ENCODE results near the gene ERN1.

ERN1 gene

GRCh38 chr17:64157669-64158180 lies 27.8 kb upstream of the ERN1 start:
- no peak for DNase-seq (ENCODE audit: low spot score)

- DNase-seq (ENCODE audit: low spot score), result no peak
Measured at GRCh38 chr17:64156670-64157069, 26.7 kb upstream of the ERN1 start.

- DNase-seq (ENCODE audit: low spot score), result no peak
Measured at GRCh38 chr17:64155751-64156544, 26.0 kb upstream of the ERN1 start.

GRCh38 chr17:64155129-64155528 lies 25.2 kb upstream of the ERN1 start:
- no peak for DNase-seq (ENCODE audit: low spot score)

- DNase-seq (ENCODE audit: low spot score), result peak; percentile 36
Measured at GRCh38 chr17:64154717-64155116, 24.8 kb upstream of the ERN1 start.

GRCh38 chr17:64154313-64154695 lies 24.4 kb upstream of the ERN1 start:
- DNase-seq (ENCODE audit: low spot score), result no peak

- DNase-seq (ENCODE audit: low spot score), result no peak
Measured at GRCh38 chr17:64153565-64154312, 23.8 kb upstream of the ERN1 start.

- no peak for DNase-seq (ENCODE audit: low spot score)
Measured at GRCh38 chr17:64152428-64153125, 22.6 kb upstream of the ERN1 start.

GRCh38 chr17:64151016-64151368 lies 21.0 kb upstream of the ERN1 start:
- DNase-seq (ENCODE audit: low spot score), result no peak

- no peak for DNase-seq (ENCODE audit: low spot score)
Measured at GRCh38 chr17:64150237-64151015, 20.5 kb upstream of the ERN1 start.

- DNase-seq (ENCODE audit: low spot score), result no peak
Measured at GRCh38 chr17:64149196-64149595, 19.3 kb upstream of the ERN1 start.

- no peak for DNase-seq (ENCODE audit: low spot score)
Measured at GRCh38 chr17:64148699-64149098, 18.8 kb upstream of the ERN1 start.

GRCh38 chr17:64148017-64148631 lies 18.2 kb upstream of the ERN1 start:
- no peak for DNase-seq (ENCODE audit: low spot score)

GRCh38 chr17:64147110-64148016 lies 17.4 kb upstream of the ERN1 start:
- DNase-seq (ENCODE audit: low spot score), result no peak

GRCh38 chr17:64146418-64147109 lies 16.6 kb upstream of the ERN1 start:
- peak; percentile 56 for DNase-seq (ENCODE audit: low spot score)

- peak; percentile 95 for DNase-seq (ENCODE audit: low spot score)
Measured at GRCh38 chr17:64145751-64146417, 15.9 kb upstream of the ERN1 start.

GRCh38 chr17:64145375-64145750 lies 15.4 kb upstream of the ERN1 start:
- DNase-seq (ENCODE audit: low spot score), result no peak

GRCh38 chr17:64139542-64139941 lies 9.6 kb upstream of the ERN1 start:
- no peak for DNase-seq (ENCODE audit: low spot score)

- DNase-seq (ENCODE audit: low spot score), result no peak
Measured at GRCh38 chr17:64138441-64138840, 8.5 kb upstream of the ERN1 start.

Measured in hepatic stellate cell (primary cell).